Pancreas (tissue), 10 donors: Measurements from ENCODE around the gene CEMIP. TPM values are rescaled to one million over a fixed set of nuclear protein-coding genes. Genes with fewer than 3 reads are reported as not detected.

ENCODE experiments used
- ATAC-seq, 4 donors: fragments of 200-7000 bp; cut with Tn5 transposase; one replicate each; pipeline versions ENCODE4 v1.8.0 to v1.9.1; 2020; ENCODE audit warnings: mild to moderate bottlenecking in 4 of 4, moderate library complexity in 4 of 4
- DNase-seq, 6 donors: peaks; one replicate each; pipeline ENCODE4 v3.0.0-alpha.2; 2020
- FAIRE-seq: peaks from 2 replicates; lab custom pipeline; 2012; peaks lifted over from hg19 to GRCh38; lab: Jason Lieb, UNC
- H3K27ac ChIP-seq, 4 donors: fragments of 200-600 bp; sonication (generic); 1 replicate in 3 of 4; 2 replicates in 1 of 4; pipeline versions ENCODE4 v1.5.0 to v1.8.0; 2020
- H3K27me3 ChIP-seq, 4 donors: fragments of 200-600 bp; one replicate each; pipeline ENCODE4 v1.8.0; 2021
- H3K36me3 ChIP-seq, 3 donors: fragments of 200-600 bp; sonication (generic) in 1 of 3; one replicate each; pipeline versions ENCODE4 v1.5.0 to v1.8.0; 2020 to 2021
- H3K4me1 ChIP-seq, 3 donors: fragments of 200-600 bp; one replicate each; pipeline ENCODE4 v1.8.0; 2021
- H3K4me3 ChIP-seq, 4 donors: fragments of 200-600 bp; sonication (generic) in 2 of 4; one replicate each; pipeline versions ENCODE4 v1.5.0 to v1.8.0; 2020 to 2021
- H3K9me3 ChIP-seq, 4 donors: fragments of 200-600 bp; one replicate each; pipeline ENCODE4 v1.8.0; 2021
- WGBS, 2 donors: extraction: QIAGEN DNeasy Blood & Tissue Kit; methylation state at CpG; one replicate each; pipeline ENCODE4 v1.1.7; 2013; 5-methylcytosine and 5-hydroxymethylcytosine counted together
- intact Hi-C, 3 donors: fragments of 100-400 bp; cut with DNase I; formaldehyde crosslinking; loops; one replicate each; pipeline versions ENCODE4 v1.11.1 to v1.14.2; 2022
- polyA plus RNA-seq, 2 donors: library from polyadenylated mRNA; stranded (reverse); fragments of 200-250 nt; gene quantifications; one replicate each; pipeline ENCODE4 v1.2.3, GENCODE V29; 2013
- total RNA-seq, 6 donors: library from RNA; stranded (reverse); fragmentation: NEBNext Ultra II Directional in 4 of 6; extraction: Animal tissue kit (Norgen Biotek cat#: 25700) in 4 of 6; gene quantifications; one replicate each; pipeline versions ENCODE4 v1.2.1 to v1.2.4, GENCODE V29; 2021 to 2023
- TF ChIP-seq, protein P1 (sequence below), 4 donors: fragments of 200-600 bp; sonication (generic) in 3 of 4; IDR thresholded peaks; one replicate each; pipeline versions ENCODE4 v1.5.0 to v1.8.0; 2021; ENCODE audit warnings: antibody characterized with exemption in 4 of 4
- donor health status: healthy with polysubstance abuse.
- donor health status: DM: no; HTN: no; CAD: no; lungs with moderate emphysema.
- donor health status: DM: no; HTN: no; CAD: no.
- donor health status: control.
- donor health status: control.
- donor health status: Bipolar disorder and iron deficiency.
- donor health status: DM: yes; HTN: yes; CAD: no.
- donor health status: DM: no; HTN: no; CAD: no.
- donor health status: DM: no; HTN: no; CAD: no.
- donor health status: DM: yes; HTN: yes; CAD: no.

The CEMIP gene
- total and polyA plus RNA-seq, 8 donors: 0.07 to 0.41 (median 0.12) TPM; not detected in 1

DNA sequence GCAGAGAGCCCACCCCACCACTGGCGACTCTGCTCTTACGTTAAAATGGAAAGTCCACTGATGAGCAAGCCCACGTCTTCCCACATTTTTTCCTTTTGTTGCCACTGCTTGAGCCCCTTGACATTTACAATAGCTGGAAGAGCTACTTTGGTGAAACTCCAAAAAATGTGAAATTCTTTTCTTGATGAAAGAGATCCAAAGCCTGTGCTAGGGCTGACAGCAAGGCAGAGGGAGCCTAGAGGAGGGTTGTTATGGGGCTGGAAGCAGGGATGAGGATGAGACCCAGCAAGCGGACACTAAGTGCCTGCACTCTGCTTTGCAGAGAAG, 97.1 kb downstream of the CEMIP start:
- FAIRE-seq: no peak
- no peaks in the 10 kb centered on the region for H3K9me3 ChIP-seq
- no peaks in the 10 kb centered on the region for H3K27me3 ChIP-seq
- H3K36me3 ChIP-seq: no peaks in the 10 kb centered on the region
- H3K27ac ChIP-seq: no peak overlapping the region
- WGBS, 2 donors: 92% methylated on average over 4 of the region's 4 CpGs
- intact Hi-C loops: no loop called here
- no peaks in the 10 kb centered on the region for H3K4me1 ChIP-seq
- no peak for DNase-seq
- ATAC-seq: no peak
- no peak overlapping the region for H3K4me3 ChIP-seq
- TF ChIP-seq, protein P1, sequence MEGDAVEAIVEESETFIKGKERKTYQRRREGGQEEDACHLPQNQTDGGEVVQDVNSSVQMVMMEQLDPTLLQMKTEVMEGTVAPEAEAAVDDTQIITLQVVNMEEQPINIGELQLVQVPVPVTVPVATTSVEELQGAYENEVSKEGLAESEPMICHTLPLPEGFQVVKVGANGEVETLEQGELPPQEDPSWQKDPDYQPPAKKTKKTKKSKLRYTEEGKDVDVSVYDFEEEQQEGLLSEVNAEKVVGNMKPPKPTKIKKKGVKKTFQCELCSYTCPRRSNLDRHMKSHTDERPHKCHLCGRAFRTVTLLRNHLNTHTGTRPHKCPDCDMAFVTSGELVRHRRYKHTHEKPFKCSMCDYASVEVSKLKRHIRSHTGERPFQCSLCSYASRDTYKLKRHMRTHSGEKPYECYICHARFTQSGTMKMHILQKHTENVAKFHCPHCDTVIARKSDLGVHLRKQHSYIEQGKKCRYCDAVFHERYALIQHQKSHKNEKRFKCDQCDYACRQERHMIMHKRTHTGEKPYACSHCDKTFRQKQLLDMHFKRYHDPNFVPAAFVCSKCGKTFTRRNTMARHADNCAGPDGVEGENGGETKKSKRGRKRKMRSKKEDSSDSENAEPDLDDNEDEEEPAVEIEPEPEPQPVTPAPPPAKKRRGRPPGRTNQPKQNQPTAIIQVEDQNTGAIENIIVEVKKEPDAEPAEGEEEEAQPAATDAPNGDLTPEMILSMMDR (IDR thresholded peaks at IDR 0.05): no peak

DNA sequence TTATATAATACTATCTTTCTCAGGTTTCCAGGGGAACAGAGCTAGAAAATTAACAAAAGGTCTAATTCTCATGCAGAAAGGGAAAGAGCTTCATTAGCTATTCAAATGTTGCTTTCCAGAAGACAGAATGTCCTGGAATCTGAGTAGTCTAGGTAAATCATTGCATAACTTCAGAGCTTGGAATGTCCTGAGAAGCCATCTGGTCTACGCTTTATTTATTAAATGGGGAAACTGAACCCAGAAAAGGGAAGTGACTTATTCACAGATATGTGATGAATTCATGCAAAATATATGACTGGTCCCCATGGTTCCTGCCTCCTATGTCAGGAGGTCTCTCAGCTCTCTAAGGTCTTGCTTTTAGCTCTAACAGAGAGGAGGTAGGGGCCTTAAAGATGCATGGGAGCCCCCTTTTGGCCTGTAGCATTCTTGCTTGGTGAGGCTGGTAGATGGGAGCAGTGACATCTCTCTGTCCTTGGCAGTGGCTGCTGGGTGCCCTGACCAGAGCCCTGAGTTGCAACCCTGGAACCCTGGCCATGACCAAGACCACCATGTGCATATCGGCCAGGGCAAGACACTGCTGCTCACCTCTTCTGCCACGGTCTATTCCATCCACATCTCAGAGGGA, 99.2 kb downstream of the CEMIP start:
- FAIRE-seq: no peak
- ATAC-seq: no peak
- 91 to 96% methylated on average over 3 of the region's 3 CpGs for WGBS, 2 donors
- no peak for DNase-seq
- H3K36me3 ChIP-seq: no peaks in the 10 kb centered on the region
- H3K9me3 ChIP-seq: no peaks in the 10 kb centered on the region
- TF ChIP-seq, protein P1 (IDR thresholded peaks at IDR 0.05): no peak
- no peaks in the 10 kb centered on the region for H3K27me3 ChIP-seq
- no peak overlapping the region for H3K4me3 ChIP-seq
- H3K27ac ChIP-seq: no peak overlapping the region
- H3K4me1 ChIP-seq: no peaks in the 10 kb centered on the region
- intact Hi-C loops: no loop called here

DNA sequence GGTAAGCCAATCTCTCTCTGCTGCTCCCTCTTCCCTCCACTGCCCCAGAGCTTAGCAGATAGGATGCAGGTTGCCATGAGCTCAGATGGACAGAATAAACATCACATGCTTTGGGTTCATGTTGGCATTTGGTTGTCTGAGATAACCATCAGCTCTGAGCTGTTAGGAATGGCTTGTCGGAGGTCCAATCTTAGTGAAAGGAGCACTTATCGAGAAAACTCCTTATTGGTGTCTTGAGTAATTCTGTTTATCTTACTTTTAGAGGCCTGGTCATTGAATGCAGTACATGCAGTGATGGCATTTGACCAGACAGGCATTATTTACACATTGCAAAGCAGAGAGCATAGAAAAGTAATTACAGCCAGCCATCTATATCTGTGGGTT, 99.7 kb downstream of the CEMIP start:
- Histone ChIP-seq H3K36me3 (no peaks in the 10 kb centered on the region), H3K4me1 (no peaks in the 10 kb centered on the region), H3K27ac (no peak overlapping the region), H3K27me3 (no peaks in the 10 kb centered on the region), H3K9me3 (no peaks in the 10 kb centered on the region), H3K4me3 (no peak overlapping the region)
- intact Hi-C loops: no loop called here
- DNase-seq (no peak), ATAC-seq (no peak), FAIRE-seq (no peak)
- TF ChIP-seq, protein P1 (IDR thresholded peaks at IDR 0.05): no peak
- WGBS, 2 donors: 90 to 92% methylated on average over 2 of the region's 2 CpGs

DNA sequence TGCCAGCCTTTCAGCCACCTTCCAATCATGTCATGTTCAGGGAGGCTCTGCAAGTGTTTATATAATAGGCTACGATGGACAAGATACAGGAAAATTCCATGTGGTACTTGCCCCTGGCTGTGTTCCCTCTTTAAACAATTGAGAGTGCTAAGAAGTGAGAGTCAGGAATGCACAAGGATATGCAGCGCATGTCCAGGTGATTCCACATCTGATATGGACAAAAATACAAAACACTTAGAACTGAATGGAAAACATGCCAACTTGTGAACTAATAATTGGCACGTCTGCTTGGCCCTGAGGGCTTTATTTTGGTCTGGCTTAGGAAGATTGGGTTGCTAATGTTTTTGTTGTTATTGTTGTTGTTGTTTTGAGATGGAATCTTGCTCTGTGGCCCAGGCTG, 100.9 kb downstream of the CEMIP start:
- ATAC-seq: no peak
- Histone ChIP-seq H3K27me3 (no peaks in the 10 kb centered on the region), H3K4me3 (no peak overlapping the region), H3K9me3 (no peaks in the 10 kb centered on the region), H3K4me1 (no peaks in the 10 kb centered on the region), H3K36me3 (no peaks in the 10 kb centered on the region), H3K27ac (no peak overlapping the region)
- FAIRE-seq: no peak
- intact Hi-C loops: no loop called here
- 83 to 85% methylated on average over 3 of the region's 3 CpGs for WGBS, 2 donors
- DNase-seq: no peak
- TF ChIP-seq, protein P1 (IDR thresholded peaks at IDR 0.05): no peak

DNA sequence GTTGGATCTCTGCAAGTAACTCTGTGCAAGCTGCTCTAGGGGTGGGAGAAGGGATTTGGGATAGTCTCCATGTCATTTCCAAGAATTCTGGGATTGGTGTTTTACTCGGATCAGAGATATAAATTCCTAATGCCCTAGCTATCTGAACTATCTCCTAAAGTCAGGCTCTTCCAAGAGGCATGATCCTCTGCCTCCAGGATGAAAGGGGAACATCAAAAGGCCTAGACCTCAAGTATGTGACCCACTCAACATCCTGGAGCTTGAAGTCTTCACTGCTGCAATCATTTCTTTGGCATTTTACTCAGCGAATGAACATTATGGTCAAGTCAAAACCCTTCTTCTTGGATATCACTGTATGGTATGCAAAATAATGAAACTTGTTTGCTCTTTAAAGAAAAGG, 104.5 kb downstream of the CEMIP start:
- intact Hi-C loops: no loop called here
- Histone ChIP-seq H3K4me1 (no peaks in the 10 kb centered on the region), H3K27ac (no peak overlapping the region), H3K27me3 (no peaks in the 10 kb centered on the region), H3K36me3 (no peaks in the 10 kb centered on the region), H3K4me3 (no peak overlapping the region), H3K9me3 (no peaks in the 10 kb centered on the region)
- WGBS, 2 donors: 87 to 96% methylated on average over 2 of the region's 2 CpGs
- TF ChIP-seq, protein P1 (IDR thresholded peaks at IDR 0.05): no peak
- FAIRE-seq (no peak), DNase-seq (no peak), ATAC-seq (no peak)
